K562 (cell line): ENCODE results near the gene IFIT2.

Experiments
- ETV6 ChIP-seq, 3 experiments: fragments of 150-350 bp in 1 of 3; sonication (generic) in 1 of 3; formaldehyde crosslinking in 1 of 3; IDR thresholded peaks; 2 replicates each; pipeline versions ENCODE4 v1.6.1 to v1.8.0; 2014 to 2022; ENCODE audit warnings: borderline replicate concordance in 2 of 3, low read depth in 2 of 3, antibody characterized with exemption in 1 of 3, low read length in 1 of 3, mild to moderate bottlenecking in 1 of 3, missing genetic modification reagents in 1 of 3
- LCOR ChIP-seq: sonication (generic); formaldehyde crosslinking; IDR thresholded peaks from 2 replicates; pipeline ENCODE4 v1.8.0; 2022; ENCODE audit warnings: mild to moderate bottlenecking, missing genetic modification reagents
- POLR2A ChIP-seq: fragments of 450-650 bp; conservative IDR thresholded peaks from 2 replicates; pipeline ENCODE4 v1.6.1; 2016
- POLR2AphosphoS5 ChIP-seq: IDR thresholded peaks from 2 replicates; pipeline ENCODE4 v1.6.1; 2011; ENCODE audit warnings: mild to moderate bottlenecking, low read depth, low read length, moderate library complexity; ENCODE audit not compliant: control insufficient read depth, insufficient read depth

GRCh38 chr10:89357975-89358374 lies 56.1 kb downstream of the IFIT2 start:
- no peak for TF ChIP-seq POLR2A
- no peak for TF ChIP-seq POLR2AphosphoS5
- TF ChIP-seq ETV6 (IDR thresholded peaks at IDR 0.05; ENCODE audit: borderline replicate concordance in 1 of 2, low read depth in 2 of 2, low read length in 1 of 2), result no peak
- TF ChIP-seq ETV6 (CRISPR knock-in tag; IDR thresholded peaks at IDR 0.05; ENCODE audit: borderline replicate concordance), result no peak
- no peak for TF ChIP-seq LCOR
